Measurements from ENCODE around the gene ARHGEF39.
A peak's percentile ranks its signal among the peaks of the same experiment; 100 is the strongest.

Gene ARHGEF39

GRCh38 chr9:35661756-35662350 lies 3.1 kb downstream of the ARHGEF39 start:
- no peak overlapping the region for H3K27ac ChIP-seq
- TF ChIP-seq ZFX (IDR thresholded peaks at IDR 0.05) = no peak
- TF ChIP-seq CTCF (conservative IDR thresholded peaks at IDR 0.05) = no peak

DNA sequence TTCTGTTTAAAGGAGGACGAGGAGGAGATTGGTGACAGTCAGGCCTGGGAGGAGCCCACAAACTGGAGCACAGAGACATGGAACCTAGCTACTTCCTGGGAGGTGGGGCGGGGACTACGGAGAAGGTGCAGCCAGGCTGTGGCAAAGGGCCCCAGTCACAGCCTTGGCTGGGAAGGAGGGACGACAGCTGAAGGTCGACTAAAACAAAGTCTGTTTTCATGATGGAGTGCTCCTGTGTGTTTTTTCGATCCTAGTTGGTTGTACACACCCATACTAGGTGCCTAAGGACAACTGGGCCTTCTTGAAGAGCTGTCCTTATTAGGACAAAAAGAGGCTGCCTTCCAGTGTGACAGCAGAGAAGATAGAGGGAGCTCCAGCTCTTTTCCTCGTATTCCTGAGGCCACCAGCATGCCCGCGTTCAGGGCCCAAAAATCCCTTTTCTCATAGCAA lies 4.0 kb downstream of the ARHGEF39 start:
- H3K27ac ChIP-seq = no peak overlapping the region
- TF ChIP-seq CTCF (conservative IDR thresholded peaks at IDR 0.05) = no peak
- TF ChIP-seq ZFX (IDR thresholded peaks at IDR 0.05) = no peak

DNA sequence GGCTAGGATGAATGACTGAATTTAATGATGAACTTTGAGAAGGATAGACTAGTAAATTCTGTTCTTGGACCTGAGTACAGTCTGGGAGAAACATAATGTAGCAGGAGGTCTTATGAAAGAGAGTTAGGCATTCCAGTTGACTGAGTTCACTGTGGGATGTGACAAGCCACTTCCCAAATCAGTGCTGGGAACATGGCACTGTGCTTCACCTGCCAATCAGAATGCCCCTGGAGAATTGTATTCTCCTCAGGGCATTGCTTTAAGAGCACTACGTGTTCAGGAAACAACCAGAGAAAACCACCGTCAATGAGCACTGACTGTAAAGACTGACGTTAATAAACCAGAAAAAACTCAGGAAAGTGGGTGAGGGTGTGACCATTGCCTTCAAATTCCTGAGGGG lies 5.7 kb downstream of the ARHGEF39 start:
- TF ChIP-seq ZFX (IDR thresholded peaks at IDR 0.05) (no peak), CTCF (conservative IDR thresholded peaks at IDR 0.05) (no peak)
- no peak overlapping the region; the same call in 1 of the 2 replicates for H3K27ac ChIP-seq

DNA sequence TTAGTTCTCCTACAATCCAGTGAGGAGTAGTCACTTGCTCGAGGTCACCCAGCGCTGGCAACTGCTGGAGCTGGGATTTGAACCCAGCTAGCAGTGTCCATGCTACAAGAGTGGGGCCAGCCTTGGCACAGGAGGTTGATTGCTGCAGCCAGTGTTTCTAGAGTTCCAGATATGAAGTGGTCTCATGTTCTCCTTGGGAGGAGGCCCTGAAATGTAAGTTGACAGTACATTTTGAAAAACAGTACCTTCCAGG lies 6.1 kb downstream of the ARHGEF39 start:
- TF ChIP-seq ZFX (IDR thresholded peaks at IDR 0.05) (no peak), CTCF (conservative IDR thresholded peaks at IDR 0.05) (no peak)
- H3K27ac ChIP-seq = peak overlapping the region; percentile 80

DNA sequence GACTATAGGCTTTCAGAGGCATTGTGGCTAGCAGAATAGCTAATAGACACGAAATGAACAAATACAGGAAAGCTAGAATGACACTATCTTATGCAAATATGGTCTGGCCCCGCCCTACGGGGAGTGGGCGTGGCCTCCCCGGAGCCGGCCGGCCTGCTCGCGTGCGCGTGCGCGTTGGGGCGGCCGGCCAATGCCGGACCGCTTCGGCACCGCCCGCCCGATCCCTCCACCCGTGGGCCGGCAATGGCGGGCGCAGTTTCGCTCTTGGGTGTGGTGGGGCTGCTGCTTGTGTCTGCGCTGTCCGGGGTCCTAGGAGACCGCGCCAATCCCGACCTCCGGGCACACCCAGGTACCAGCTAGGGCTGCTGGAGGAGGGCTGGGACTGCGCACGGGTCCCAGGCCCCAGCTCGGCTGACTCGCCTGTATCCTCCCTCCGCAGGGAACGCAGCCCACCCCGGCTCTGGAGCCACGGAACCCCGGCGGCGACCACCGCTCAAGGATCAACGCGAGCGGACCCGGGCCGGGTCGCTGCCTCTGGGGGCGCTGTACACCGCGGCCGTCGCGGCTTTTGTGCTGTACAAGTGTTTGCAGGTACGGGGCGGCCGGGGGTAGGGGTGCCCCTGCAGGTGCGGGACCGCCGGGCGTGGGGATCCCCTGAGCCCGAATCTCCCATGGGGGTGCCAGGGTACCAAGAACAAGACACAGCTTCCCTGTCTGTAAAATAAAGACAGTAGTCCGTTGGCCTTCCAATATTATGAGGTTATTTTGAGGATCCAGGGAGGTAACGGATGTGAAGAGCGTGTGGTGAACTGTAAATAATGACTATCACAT lies 6.6 kb downstream of the ARHGEF39 start, which contains the start of gene CCDC107:
Gene CCDC107, plus strand, starts transcription at position 156 of the 831 bp plus-strand sequence. Its CDS starts 88 bp downstream, at position 244.
- peak within 1 kb of the TSS; percentile 80 for H3K27ac ChIP-seq
- TF ChIP-seq ZFX (IDR thresholded peaks at IDR 0.05) (no peak), CTCF (conservative IDR thresholded peaks at IDR 0.05) (peak; percentile 70)

DNA sequence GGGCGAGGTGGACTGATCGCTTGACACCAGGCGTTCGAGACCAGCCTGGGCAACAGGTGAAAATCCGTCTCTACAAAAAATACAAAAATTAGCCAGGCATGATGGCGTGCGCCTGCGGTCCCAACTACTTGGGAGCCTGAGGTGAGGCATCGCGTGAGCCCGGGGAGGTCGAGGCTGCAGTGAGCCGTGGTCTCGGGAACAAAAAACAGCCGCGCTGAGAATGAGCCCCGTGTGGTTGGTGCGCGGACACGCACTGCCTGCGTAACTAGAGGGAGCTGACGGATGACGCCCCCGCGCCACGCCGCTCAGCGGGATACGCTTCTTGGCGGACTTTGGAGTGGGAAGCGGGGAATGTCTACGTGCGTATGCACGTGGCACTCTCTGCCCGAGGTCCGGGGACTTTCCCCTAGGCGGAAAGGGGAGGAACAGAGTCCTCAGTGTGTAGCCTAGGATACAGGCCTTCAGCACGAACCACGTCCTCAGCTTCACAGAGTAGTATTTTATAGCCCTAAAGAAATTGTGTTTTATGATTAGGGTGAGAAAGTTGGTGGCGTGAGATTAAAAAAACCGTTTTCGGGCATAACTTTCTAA lies 7.4 kb downstream of the ARHGEF39 start, which contains the start of gene RMRP:
Gene RMRP, minus strand, starts transcription at position 474 of the 591 bp plus-strand sequence.
- peak within 1 kb of the TSS; percentile 80 for H3K27ac ChIP-seq
- TF ChIP-seq ZFX (IDR thresholded peaks at IDR 0.05) (no peak), CTCF (conservative IDR thresholded peaks at IDR 0.05) (no peak)
